Endothelial cell of umbilical vein (primary cell): ENCODE data around the gene CWC27.

Source experiments
- EZH2 ChIP-seq: IDR thresholded peaks from 2 replicates; pipeline ENCODE4 v1.6.1; 2012; ENCODE audit warnings: borderline replicate concordance, low read depth, mild to moderate bottlenecking, moderate library complexity, low read length, inconsistent platforms; ENCODE audit not compliant: severe bottlenecking
- FOS ChIP-seq: IDR thresholded peaks from 2 replicates; pipeline ENCODE4 v1.6.1; 2011; ENCODE audit warnings: mild to moderate bottlenecking, low read length, moderate library complexity, borderline replicate concordance; ENCODE audit not compliant: insufficient read depth
- POLR2A ChIP-seq: IDR thresholded peaks from 2 replicates; pipeline ENCODE4 v1.6.1; 2012; ENCODE audit warnings: low read depth, mild to moderate bottlenecking, control low read depth, low read length
- POLR2AphosphoS5 ChIP-seq: IDR thresholded peaks from 2 replicates; pipeline ENCODE4 v1.6.1; 2012; ENCODE audit warnings: low read depth, mild to moderate bottlenecking, control low read depth, low read length, moderate library complexity; ENCODE audit not compliant: insufficient read depth
- TF ChIP-seq, protein P1 (sequence below), 2 donors: IDR thresholded peaks; 1 replicate in 1 of 2; 2 replicates in 1 of 2; pipeline ENCODE4 v1.5.1; 2011; ENCODE audit warnings: low read length in 2 of 2, mild to moderate bottlenecking in 2 of 2, moderate library complexity in 2 of 2, control low read depth in 1 of 2, inconsistent platforms in 1 of 2, low read depth in 1 of 2; ENCODE audit not compliant: insufficient read depth in 1 of 2; ENCODE audit errors: extremely low read depth in 1 of 2

DNA sequence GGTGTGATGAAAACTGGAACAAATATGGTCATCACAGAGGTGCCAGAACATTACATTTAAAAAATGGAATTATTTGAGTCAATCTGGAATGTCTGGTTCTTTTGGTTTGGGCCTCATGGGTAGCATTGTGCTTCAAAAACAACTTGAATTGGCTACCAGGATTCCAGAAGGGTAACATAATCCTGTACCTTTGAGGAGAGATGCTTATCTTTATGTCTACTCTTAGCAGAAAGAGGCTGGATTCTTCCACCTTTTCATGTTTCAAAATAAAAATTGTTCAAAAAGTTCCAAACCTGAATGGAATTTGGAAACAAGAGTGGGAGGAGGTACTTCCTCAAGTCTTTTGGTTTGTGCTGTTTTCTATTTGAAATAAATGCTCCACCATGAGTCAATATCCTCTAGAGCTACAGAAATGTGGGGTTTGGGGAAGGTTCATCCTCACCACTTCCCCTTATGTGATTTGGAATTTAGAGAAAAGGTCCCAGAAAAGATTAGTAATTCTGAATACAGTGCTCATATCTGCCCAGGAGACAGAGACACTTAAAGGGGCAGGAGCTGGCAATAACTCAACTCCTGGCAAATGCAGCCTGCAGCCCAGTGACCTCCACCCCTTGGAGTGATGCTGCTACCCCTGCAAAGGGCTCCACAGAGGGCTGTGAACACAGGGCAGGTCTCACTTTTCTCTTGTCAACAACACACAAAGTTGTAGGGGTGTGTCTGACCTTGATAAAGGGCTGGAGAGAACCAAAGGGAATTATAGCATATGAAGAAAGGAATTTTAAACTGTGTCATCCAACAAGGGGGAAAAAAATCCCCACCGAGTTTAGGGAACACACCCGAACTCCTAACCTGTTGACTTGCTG, 272.8 kb downstream of the CWC27 start:
- TF ChIP-seq POLR2A, result no peak
- TF ChIP-seq EZH2, result no peak
- TF ChIP-seq, protein P1, sequence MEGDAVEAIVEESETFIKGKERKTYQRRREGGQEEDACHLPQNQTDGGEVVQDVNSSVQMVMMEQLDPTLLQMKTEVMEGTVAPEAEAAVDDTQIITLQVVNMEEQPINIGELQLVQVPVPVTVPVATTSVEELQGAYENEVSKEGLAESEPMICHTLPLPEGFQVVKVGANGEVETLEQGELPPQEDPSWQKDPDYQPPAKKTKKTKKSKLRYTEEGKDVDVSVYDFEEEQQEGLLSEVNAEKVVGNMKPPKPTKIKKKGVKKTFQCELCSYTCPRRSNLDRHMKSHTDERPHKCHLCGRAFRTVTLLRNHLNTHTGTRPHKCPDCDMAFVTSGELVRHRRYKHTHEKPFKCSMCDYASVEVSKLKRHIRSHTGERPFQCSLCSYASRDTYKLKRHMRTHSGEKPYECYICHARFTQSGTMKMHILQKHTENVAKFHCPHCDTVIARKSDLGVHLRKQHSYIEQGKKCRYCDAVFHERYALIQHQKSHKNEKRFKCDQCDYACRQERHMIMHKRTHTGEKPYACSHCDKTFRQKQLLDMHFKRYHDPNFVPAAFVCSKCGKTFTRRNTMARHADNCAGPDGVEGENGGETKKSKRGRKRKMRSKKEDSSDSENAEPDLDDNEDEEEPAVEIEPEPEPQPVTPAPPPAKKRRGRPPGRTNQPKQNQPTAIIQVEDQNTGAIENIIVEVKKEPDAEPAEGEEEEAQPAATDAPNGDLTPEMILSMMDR (IDR thresholded peaks at IDR 0.05; ENCODE audit: extremely low read depth in 1 of 2, insufficient read depth in 1 of 2, low read depth in 1 of 2, low read length in 2 of 2), result no peak
- TF ChIP-seq FOS, result peak; percentile 69
- no peak for TF ChIP-seq POLR2AphosphoS5
